H1 (cell line): ENCODE results near the gene ABHD16B. TPM values are rescaled to one million over a fixed set of nuclear protein-coding genes. Genes with fewer than 3 reads are reported as not detected.

Source experiments
- CTCF ChIA-PET: fragments of 300-600 bp; sonication (Branson Sonifier 250); formaldehyde crosslinking; loops from one replicate; lab custom pipeline; 2021; ENCODE audit not compliant: partially characterized antibody; lab: Charles Lee
- POLR2A ChIA-PET: fragments of 300-600 bp; sonication (Branson Sonifier 250); formaldehyde crosslinking; loops from one replicate; lab custom pipeline; 2021; ENCODE audit warnings: inconsistent platforms; ENCODE audit not compliant: partially characterized antibody; lab: Charles Lee
- DNase-seq, 2 experiments: peaks; one replicate each; pipeline versions ENCODE4 v3.0.0 to v3.0.0-alpha.2; 2010 to 2022; ENCODE audit warnings: low spot score in 2 of 2, low read depth in 1 of 2, mixed read lengths in 1 of 2
- FAIRE-seq: peaks from 2 replicates; lab custom pipeline; 2011; peaks lifted over from hg19 to GRCh38; lab: Jason Lieb, UNC
- H2AFZ ChIP-seq: 2 replicates; pipeline ENCODE4 v1.8.1; 2012; ENCODE audit warnings: low read length, inconsistent platforms
- H2AK5ac ChIP-seq: 2 replicates; pipeline ENCODE4 v1.6.1; 2013; ENCODE audit warnings: low read depth, low read length
- H2BK120ac ChIP-seq: replicated peaks from 2 replicates; pipeline ENCODE3; 2013; ENCODE audit warnings: low read depth, low read length, inconsistent platforms
- H2BK12ac ChIP-seq: 2 replicates; pipeline ENCODE4 v1.6.1; 2013; ENCODE audit warnings: low read depth, low read length
- H2BK15ac ChIP-seq: 2 replicates; pipeline ENCODE4 v1.6.1; 2013; ENCODE audit warnings: low read length
- H2BK20ac ChIP-seq: 2 replicates; pipeline ENCODE4 v1.6.1; 2013; ENCODE audit warnings: low read length
- H2BK5ac ChIP-seq: 2 replicates; pipeline ENCODE4 v1.6.1; 2013; ENCODE audit warnings: low read depth, low read length
- H3K14ac ChIP-seq: 2 replicates; pipeline ENCODE4 v1.6.1; 2013; ENCODE audit warnings: inconsistent platforms; ENCODE audit not compliant: insufficient read length
- H3K18ac ChIP-seq: 2 replicates; pipeline ENCODE4 v1.6.1; 2013; ENCODE audit warnings: low read length; ENCODE audit errors: extremely low read depth
- H3K23ac ChIP-seq: 2 replicates; pipeline ENCODE4 v1.6.1; 2013; ENCODE audit warnings: inconsistent platforms; ENCODE audit not compliant: insufficient read length
- H3K23me2 ChIP-seq: 2 replicates; pipeline ENCODE4 v1.6.1; 2013; ENCODE audit warnings: low read depth, low read length
- H3K27ac ChIP-seq: 2 replicates; pipeline ENCODE4 v1.6.1; 2011; ENCODE audit warnings: low read depth, low read length, inconsistent platforms
- H3K27me3 ChIP-seq, 4 experiments: replicated peaks in 1 of 4; 1 replicate in 1 of 4; 2 replicates in 3 of 4; pipeline versions ENCODE4 v1.6.1 to v1.8.1; 2011 to 2013; ENCODE audit warnings: low read length in 3 of 4, mild to moderate bottlenecking in 3 of 4, inconsistent platforms in 2 of 4, mixed read lengths in 2 of 4, moderate library complexity in 1 of 4; ENCODE audit not compliant: control insufficient read depth in 3 of 4, insufficient read depth in 3 of 4; ENCODE audit errors: extremely low read depth in 1 of 4
- H3K36me3 ChIP-seq, 4 experiments: 2 replicates each; pipeline versions ENCODE4 v1.6.1 to v1.8.1; 2011 to 2013; ENCODE audit warnings: mild to moderate bottlenecking in 4 of 4, low read length in 3 of 4, moderate library complexity in 2 of 4, control low read depth in 1 of 4, inconsistent platforms in 1 of 4; ENCODE audit not compliant: insufficient read depth in 4 of 4, control insufficient read depth in 2 of 4
- H3K4ac ChIP-seq: replicated peaks from 2 replicates; pipeline ENCODE3; 2013; ENCODE audit warnings: low read length, low read depth, mixed read lengths, inconsistent platforms; ENCODE audit not compliant: insufficient read length
- H3K4me1 ChIP-seq, 4 experiments: replicated peaks in 1 of 4; 1 replicate in 1 of 4; 2 replicates in 3 of 4; pipeline versions ENCODE4 v1.6.1 to v1.8.1; 2011 to 2013; ENCODE audit warnings: low read length in 3 of 4, inconsistent platforms in 2 of 4, mixed read lengths in 1 of 4; ENCODE audit not compliant: insufficient read depth in 4 of 4, control insufficient read depth in 3 of 4
- H3K4me2 ChIP-seq, 2 experiments: 2 replicates each; pipeline versions ENCODE4 v1.6.1 to v1.8.1; 2011 to 2013; ENCODE audit warnings: low read depth in 2 of 2, low read length in 2 of 2, control low read depth in 1 of 2, inconsistent platforms in 1 of 2, mild to moderate bottlenecking in 1 of 2; ENCODE audit not compliant: insufficient read depth in 1 of 2
- H3K4me3 ChIP-seq, 4 experiments: fragments of 200-600, 300-600 bp in 1 of 4; sonication (generic), shearing (Covaris generic), sonication (Bioruptor Twin) in 1 of 4; 2 replicates each; pipeline versions ENCODE4 v1.5.1 to v1.8.1; 2011 to 2016; ENCODE audit warnings: low read length in 4 of 4, low read depth in 3 of 4, control low read depth in 2 of 4, inconsistent platforms in 2 of 4, mild to moderate bottlenecking in 2 of 4, mixed read lengths in 1 of 4, moderate library complexity in 1 of 4; ENCODE audit not compliant: insufficient read depth in 2 of 4; ENCODE audit errors: extremely low read depth in 1 of 4
- H3K56ac ChIP-seq: replicated peaks from 2 replicates; pipeline ENCODE3; 2013; ENCODE audit warnings: low read depth, mild to moderate bottlenecking, mixed read lengths, low read length, inconsistent platforms; ENCODE audit not compliant: insufficient read length
- H3K79me1 ChIP-seq: 2 replicates; pipeline ENCODE4 v1.6.1; 2013; ENCODE audit warnings: low read depth, low read length, control low read depth
- H3K79me2 ChIP-seq, 2 experiments: 2 replicates each; pipeline versions ENCODE4 v1.6.1 to v1.8.1; 2012 to 2013; ENCODE audit warnings: low read length in 2 of 2, mild to moderate bottlenecking in 2 of 2, inconsistent platforms in 1 of 2; ENCODE audit not compliant: insufficient read depth in 2 of 2, control insufficient read depth in 1 of 2
- H3K9ac ChIP-seq, 4 experiments: replicated peaks in 1 of 4; 1 replicate in 1 of 4; 2 replicates in 3 of 4; pipeline versions ENCODE4 v1.6.1 to v1.8.1; 2011 to 2013; ENCODE audit warnings: low read depth in 3 of 4, low read length in 3 of 4, control low read depth in 2 of 4, mild to moderate bottlenecking in 2 of 4, moderate library complexity in 2 of 4, inconsistent platforms in 1 of 4; ENCODE audit errors: extremely low read depth in 1 of 4
- H3K9me3 ChIP-seq, 2 experiments: 2 replicates each; pipeline versions ENCODE4 v1.6.1 to v1.8.1; 2012 to 2013; ENCODE audit warnings: mild to moderate bottlenecking in 2 of 2, moderate library complexity in 2 of 2, control low read depth in 1 of 2, inconsistent platforms in 1 of 2, low read depth in 1 of 2, low read length in 1 of 2, mixed read lengths in 1 of 2; ENCODE audit not compliant: insufficient read depth in 2 of 2
- H4K20me1 ChIP-seq, 2 experiments: replicated peaks in 1 of 2; 2 replicates each; pipeline versions ENCODE3 to v1.8.1; 2011 to 2013; ENCODE audit warnings: inconsistent platforms in 2 of 2, low read length in 2 of 2, mild to moderate bottlenecking in 1 of 2; ENCODE audit not compliant: insufficient read depth in 2 of 2, control insufficient read depth in 1 of 2
- H4K5ac ChIP-seq: 2 replicates; pipeline ENCODE4 v1.6.1; 2013; ENCODE audit warnings: low read length, low read depth, mixed read lengths, inconsistent platforms; ENCODE audit not compliant: insufficient read length
- H4K8ac ChIP-seq: 2 replicates; pipeline ENCODE4 v1.8.0; 2013; ENCODE audit warnings: mild to moderate bottlenecking, moderate library complexity, low read length, inconsistent platforms; ENCODE audit not compliant: insufficient read depth; ENCODE audit errors: extremely low read depth
- H4K91ac ChIP-seq: replicated peaks from 2 replicates; pipeline ENCODE3; 2013; ENCODE audit warnings: low read length, mixed read lengths, inconsistent platforms; ENCODE audit not compliant: insufficient read length
- CHD2 ChIP-seq: IDR thresholded peaks from 2 replicates; pipeline ENCODE4 v1.6.1; 2012; ENCODE audit warnings: low read length, improper control_type of control experiment
- KDM1A ChIP-seq: fragments of 200-600, 300-600 bp; sonication (generic); IDR thresholded peaks from 2 replicates; pipeline ENCODE4 v1.7.1; 2016; ENCODE audit warnings: mild to moderate bottlenecking, low read length, borderline replicate concordance
- RXRA ChIP-seq: IDR thresholded peaks from 2 replicates; pipeline ENCODE4 v1.6.1; 2011; ENCODE audit warnings: low read depth, mild to moderate bottlenecking, low read length, moderate library complexity; ENCODE audit not compliant: insufficient read depth
- SP1 ChIP-seq: IDR thresholded peaks from 2 replicates; pipeline ENCODE4 v1.6.1; 2011; ENCODE audit warnings: low read depth, low read length
- SP2 ChIP-seq: IDR thresholded peaks from 2 replicates; pipeline ENCODE4 v1.6.1; 2012; ENCODE audit warnings: mild to moderate bottlenecking, low read length, inconsistent platforms
- TAF1 ChIP-seq: IDR thresholded peaks from 2 replicates; pipeline ENCODE4 v1.6.1; 2011; ENCODE audit warnings: mild to moderate bottlenecking, low read depth, low read length
- TEAD4 ChIP-seq: IDR thresholded peaks from 2 replicates; pipeline ENCODE4 v1.6.1; 2012; ENCODE audit warnings: low read depth, low read length, inconsistent platforms, mixed read lengths
- WGBS, 2 experiments: shearing (Covaris generic) in 1 of 2; methylation state at CpG; one replicate each; pipeline versions ENCODE4 v1.1.6 to v1.1.7; 2013 to 2015; ENCODE audit warnings: low lambda C conversion rate in 2 of 2, mixed read lengths in 2 of 2, inconsistent platforms in 1 of 2, low coverage in 1 of 2, missing lambda C conversion rate in 1 of 2; ENCODE audit not compliant: insufficient replicate concordance in 2 of 2, insufficient coverage in 1 of 2, insufficient read length in 1 of 2; ENCODE audit errors: extremely low coverage in 1 of 2, missing lambda C conversion rate in 1 of 2; 5-methylcytosine and 5-hydroxymethylcytosine counted together
- polyA plus RNA-seq, 7 experiments: library from polyadenylated mRNA; depleted of rRNA in 3 of 7; stranded (reverse) in 5 of 7; unstranded in 2 of 7; fragments of >200 nt in 5 of 7; fragments of 200-250 nt in 2 of 7; gene quantifications; 1 replicate in 5 of 7; 2 replicates in 1 of 7; 4 replicates in 1 of 7; pipeline versions ENCODE4 v1.2.1 to v1.2.3, GENCODE V29; 2011 to 2013; ENCODE audit warnings: missing spikeins in 2 of 7, mixed read lengths in 2 of 7
- total RNA-seq: library from RNA; stranded (reverse); fragmentation: NEBNext Ultra II Directional; extraction: Animal tissue kit (Norgen Biotek cat#: 25700); gene quantifications from 2 replicates; pipeline ENCODE4 v1.2.1, GENCODE V29; 2021

The ABHD16B gene
- total and polyA plus RNA-seq, 2 of the 8 experiments (the other 6 are each of a cell fraction or from before 2014, with no cell fraction given) = not detected

DNA sequence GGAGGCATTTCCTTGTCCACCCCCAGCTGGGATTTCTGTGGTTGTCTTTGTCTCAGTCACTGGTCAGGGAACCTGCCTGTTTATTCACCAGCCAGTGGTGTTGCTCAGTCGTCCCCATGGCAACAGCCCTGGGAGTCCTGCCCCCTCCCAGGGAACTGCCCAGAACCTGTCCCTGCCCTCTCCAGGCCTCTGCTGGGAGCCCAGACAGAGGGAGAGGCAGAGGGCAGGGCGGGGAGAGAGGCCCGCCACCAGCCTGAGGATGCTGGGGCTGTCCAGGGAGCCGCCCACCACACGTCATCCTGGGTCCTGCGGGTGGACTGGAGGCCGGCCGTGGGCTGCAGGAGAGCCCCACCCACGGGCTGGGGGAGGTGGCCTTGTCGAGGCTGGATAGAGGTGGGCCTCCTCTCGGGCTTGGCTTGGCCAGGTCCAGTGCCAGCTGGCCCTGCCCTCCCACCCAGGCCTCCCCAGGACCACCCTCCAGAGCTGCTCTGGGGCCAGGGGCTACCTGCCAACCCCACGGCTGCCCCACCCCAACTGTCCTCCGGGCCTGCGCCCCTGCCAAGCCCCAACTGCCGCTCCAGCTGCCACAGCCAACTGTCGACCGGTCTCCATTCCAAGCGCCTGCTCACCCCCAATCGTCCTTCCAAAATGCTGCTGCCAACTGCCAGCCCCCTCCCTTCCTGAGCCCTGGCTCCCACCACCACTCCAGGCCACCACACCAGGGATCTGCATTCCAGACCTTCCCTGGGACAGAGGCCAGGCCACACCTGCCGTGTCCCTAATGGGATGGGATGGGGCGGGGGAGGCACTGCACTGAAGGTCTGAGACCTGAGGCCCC is 26.1 kb upstream of the ABHD16B start:
- H3K27me3 ChIP-seq = peaks cover 14 to 23% (median 17%) of the 10 kb centered on the region in 4 experiments; a peak in 6 of 7 replicates
- H4K20me1 ChIP-seq = peaks cover 0 to 2% of the 10 kb centered on the region in 2 experiments
- no peaks in the 10 kb centered on the region for H3K9me3 ChIP-seq
- no peak overlapping the region for H2AFZ ChIP-seq
- CTCF ChIA-PET = interaction anchor here (0.6 kb wide), 1 partner anchor 14 kb away, joined by 3 read pairs; no protein-coding TSS in a partner anchor
- H3K9ac ChIP-seq = peak overlapping the region in 1 of 4 experiments; percentile 20; a peak in 1 of 7 replicates
- TF ChIP-seq KDM1A (no peak), CHD2 (peak; percentile 87), SP2 (peak; percentile 79), RXRA (no peak), TAF1 (0 out of 2 replicates have a peak, but pooled peaks have one; percentile 26), SP1 (peak; percentile 98), TEAD4 (peak; percentile 30; the same call in 1 of the 2 replicates)
- DNase-seq (peak; percentile 73 to 88), FAIRE-seq (peak; percentile 77)
- no peaks in the 10 kb centered on the region for H3K79me1 ChIP-seq
- peak overlapping the region; percentile 86; the same call in 1 of the 2 replicates for H2BK20ac ChIP-seq
- peak overlapping the region; percentile 85 for H3K4ac ChIP-seq
- 54% methylated on average over 16 of the region's 21 CpGs; no CpG with 5 or more reads in 1 of the 2 experiments for WGBS, 2 experiments
- H2BK120ac ChIP-seq = peak overlapping the region; percentile 16
- peak overlapping the region; percentile 71 for H3K18ac ChIP-seq
- H3K79me2 ChIP-seq = no peaks in the 10 kb centered on the region
- H3K4me1 ChIP-seq = peaks cover 0 to 27% (median 16%) of the 10 kb centered on the region in 4 experiments; a peak in 6 of 7 replicates
- peaks cover 10% of the 10 kb centered on the region; the same call in 1 of the 2 replicates for H3K23me2 ChIP-seq
- H3K56ac ChIP-seq = no peak overlapping the region
- peak overlapping the region; percentile 24 for H4K5ac ChIP-seq
- no peaks in the 10 kb centered on the region for H3K36me3 ChIP-seq
- no peak overlapping the region for H3K27ac ChIP-seq
- 0 out of 2 replicates have a peak overlapping the region, but pooled peaks have one; percentile 72 for H2BK15ac ChIP-seq
- peak overlapping the region; percentile 47 to 51; a peak in 3 of 4 replicates for H3K4me2 ChIP-seq
- peak overlapping the region; percentile 65; the same call in 1 of the 2 replicates for H2AK5ac ChIP-seq
- H3K14ac ChIP-seq = no peak overlapping the region
- peak overlapping the region; percentile 93 for H4K8ac ChIP-seq
- peak overlapping the region in 1 of 4 experiments; percentile 16; a peak in 1 of 8 replicates for H3K4me3 ChIP-seq
- H4K91ac ChIP-seq = peak overlapping the region; percentile 88
- no peak overlapping the region for H3K23ac ChIP-seq
- POLR2A ChIA-PET = interaction anchor here (0.8 to 1.5 kb wide), 4 partner anchors 13 to 97 kb away, joined by 3 to 7 read pairs (median 4); partner anchors contain the start of gene TPD52L2
- peak overlapping the region; percentile 97; the same call in 1 of the 2 replicates for H2BK5ac ChIP-seq
- H2BK12ac ChIP-seq = peak overlapping the region; percentile 96; the same call in 1 of the 2 replicates
